Measurements from ENCODE around the gene CFL2. TPM values are rescaled to one million over a fixed set of nuclear protein-coding genes. Genes with fewer than 3 reads are reported as not detected.
A peak's percentile ranks its signal among the peaks of the same experiment; 100 is the strongest.

CFL2 gene
- total RNA-seq, 4 donors from 2014 or later, result 4.5 to 58.7 (median 10.0) TPM

GRCh38 chr14:34732802-34733201 is 18.4 kb upstream of the CFL2 start:
- Histone ChIP-seq H3K27ac (no peak overlapping the region), H3K27me3 (no peaks in the 10 kb centered on the region), H3K4me3 (no peak overlapping the region), H3K9me3 (no peaks in the 10 kb centered on the region), H3K4me1 (peaks cover 0 to 5% (median 0%) of the 10 kb centered on the region in 3 donors), H3K36me3 (no peaks in the 10 kb centered on the region)
- no peak for DNase-seq
- TF ChIP-seq POLR2A (IDR thresholded peaks at IDR 0.05), result no peak
- no peak for TF ChIP-seq CTCF (IDR thresholded peaks at IDR 0.05)
- intact Hi-C loops (cut with DNase I), result no loop called here
- 67 to 68% methylated on average over 4 of the region's 4 CpGs for WGBS, 2 donors

GRCh38 chr14:34723867-34724266 is 9.5 kb upstream of the CFL2 start:
- WGBS, 2 donors, result 83 to 87% methylated on average over 3 of the region's 3 CpGs
- no peaks in the 10 kb centered on the region for H3K27me3 ChIP-seq
- no peaks in the 10 kb centered on the region for H3K36me3 ChIP-seq
- H3K9me3 ChIP-seq, result no peaks in the 10 kb centered on the region
- intact Hi-C loops (cut with DNase I), result loop anchor here (5.0 kb wide), 1 partner anchor 52 kb away; no protein-coding TSS in a partner anchor
- no peak overlapping the region for H3K27ac ChIP-seq
- H3K4me1 ChIP-seq, result peaks cover 0 to 6% (median 0%) of the 10 kb centered on the region in 3 donors
- TF ChIP-seq POLR2A (IDR thresholded peaks at IDR 0.05) (no peak), CTCF (IDR thresholded peaks at IDR 0.05) (no peak)
- no peak for DNase-seq
- H3K4me3 ChIP-seq, result no peak overlapping the region

GRCh38 chr14:34722723-34723545 is 8.5 kb upstream of the CFL2 start:
- Histone ChIP-seq H3K27me3 (no peaks in the 10 kb centered on the region), H3K4me1 (peaks cover 0 to 6% (median 0%) of the 10 kb centered on the region in 3 donors), H3K9me3 (no peaks in the 10 kb centered on the region), H3K36me3 (no peaks in the 10 kb centered on the region), H3K27ac (no peak overlapping the region), H3K4me3 (no peak overlapping the region)
- intact Hi-C loops (cut with DNase I), result loop anchor here (5.0 kb wide), 1 partner anchor 51 kb away; no protein-coding TSS in a partner anchor
- TF ChIP-seq CTCF (IDR thresholded peaks at IDR 0.05) (peak; percentile 57 to 85 (median 70)), POLR2A (IDR thresholded peaks at IDR 0.05) (no peak)
- WGBS, 2 donors, result 8 to 10% methylated on average over 10 of the region's 10 CpGs
- no peak for DNase-seq

GRCh38 chr14:34721129-34721528 is 6.7 kb upstream of the CFL2 start:
- H3K27me3 ChIP-seq, result no peaks in the 10 kb centered on the region
- TF ChIP-seq CTCF (IDR thresholded peaks at IDR 0.05), result no peak
- TF ChIP-seq POLR2A (IDR thresholded peaks at IDR 0.05), result no peak
- 77% methylated on average over 2 of the region's 2 CpGs for WGBS, 2 donors
- no peaks in the 10 kb centered on the region for H3K9me3 ChIP-seq
- H3K27ac ChIP-seq, result no peak overlapping the region
- no peak for DNase-seq
- no peaks in the 10 kb centered on the region for H3K36me3 ChIP-seq
- intact Hi-C loops (cut with DNase I), result loop anchor here (5.0 kb wide), 1 partner anchor 49 kb away; no protein-coding TSS in a partner anchor
- peaks cover 0 to 6% (median 0%) of the 10 kb centered on the region in 3 donors for H3K4me1 ChIP-seq
- H3K4me3 ChIP-seq, result no peak overlapping the region

- Histone ChIP-seq H3K9me3 (no peaks in the 10 kb centered on the region), H3K4me1 (peaks cover 0 to 20% (median 4%) of the 10 kb centered on the region in 3 donors), H3K27ac (no peak overlapping the region), H3K27me3 (no peaks in the 10 kb centered on the region), H3K36me3 (no peaks in the 10 kb centered on the region), H3K4me3 (no peak overlapping the region)
- TF ChIP-seq POLR2A (IDR thresholded peaks at IDR 0.05), result no peak
- TF ChIP-seq CTCF (IDR thresholded peaks at IDR 0.05), result no peak
- DNase-seq, result no peak
- intact Hi-C loops (cut with DNase I), result no loop called here
- WGBS, 2 donors, result 45% methylated on average over 4 of the region's 4 CpGs
Measured at GRCh38 chr14:34718750-34719304, 4.4 kb upstream of the CFL2 start.

Data from esophagus squamous epithelium (tissue), 5 donors.